ENCODE measurements around the gene HHIP.

DNA sequence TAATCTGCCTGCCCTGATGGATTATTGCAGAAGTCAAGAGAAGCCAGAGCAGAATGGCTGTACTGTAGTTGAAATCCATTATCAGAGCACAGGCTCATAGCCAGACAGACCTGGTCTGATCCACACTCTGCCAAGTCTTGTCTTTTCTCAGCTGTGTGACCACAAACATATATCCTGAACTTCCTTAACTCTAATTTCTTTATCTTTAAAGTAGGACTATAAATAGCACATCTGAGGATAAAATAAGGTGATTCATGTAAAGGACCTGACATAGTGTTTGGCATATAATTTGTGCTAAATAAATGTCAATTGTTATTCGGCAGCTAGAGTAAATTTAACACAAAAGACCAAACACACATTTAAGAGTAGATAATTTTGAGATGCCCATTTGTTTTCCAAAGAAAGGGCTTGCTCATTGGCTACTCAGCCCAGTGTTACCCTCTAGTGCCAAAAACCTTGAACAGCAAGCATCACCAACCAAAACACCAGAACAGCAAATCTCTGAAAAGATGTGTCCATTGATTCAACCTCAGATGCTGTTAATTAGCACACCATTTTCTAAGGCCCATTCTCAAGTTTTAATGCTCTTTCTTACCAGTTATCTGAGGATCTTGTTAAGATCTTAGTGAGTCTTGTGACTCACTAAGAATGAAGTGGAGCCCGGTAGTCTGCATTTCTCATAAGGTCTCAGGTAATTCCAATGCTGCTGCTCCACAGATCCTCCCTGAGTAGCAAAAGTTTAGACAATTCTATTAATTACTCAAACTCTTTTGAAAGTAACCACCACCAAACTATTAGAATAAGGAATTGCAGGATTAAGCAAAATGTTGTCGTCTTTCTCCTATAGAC is 108.8 kb downstream of the HHIP start:
- TF ChIP-seq, protein P1, sequence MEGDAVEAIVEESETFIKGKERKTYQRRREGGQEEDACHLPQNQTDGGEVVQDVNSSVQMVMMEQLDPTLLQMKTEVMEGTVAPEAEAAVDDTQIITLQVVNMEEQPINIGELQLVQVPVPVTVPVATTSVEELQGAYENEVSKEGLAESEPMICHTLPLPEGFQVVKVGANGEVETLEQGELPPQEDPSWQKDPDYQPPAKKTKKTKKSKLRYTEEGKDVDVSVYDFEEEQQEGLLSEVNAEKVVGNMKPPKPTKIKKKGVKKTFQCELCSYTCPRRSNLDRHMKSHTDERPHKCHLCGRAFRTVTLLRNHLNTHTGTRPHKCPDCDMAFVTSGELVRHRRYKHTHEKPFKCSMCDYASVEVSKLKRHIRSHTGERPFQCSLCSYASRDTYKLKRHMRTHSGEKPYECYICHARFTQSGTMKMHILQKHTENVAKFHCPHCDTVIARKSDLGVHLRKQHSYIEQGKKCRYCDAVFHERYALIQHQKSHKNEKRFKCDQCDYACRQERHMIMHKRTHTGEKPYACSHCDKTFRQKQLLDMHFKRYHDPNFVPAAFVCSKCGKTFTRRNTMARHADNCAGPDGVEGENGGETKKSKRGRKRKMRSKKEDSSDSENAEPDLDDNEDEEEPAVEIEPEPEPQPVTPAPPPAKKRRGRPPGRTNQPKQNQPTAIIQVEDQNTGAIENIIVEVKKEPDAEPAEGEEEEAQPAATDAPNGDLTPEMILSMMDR (conservative IDR thresholded peaks at IDR 0.05) = no peak
- TF ChIP-seq EZH2 (IDR thresholded peaks at IDR 0.05; ENCODE audit: low read depth) = no peak
